GM18511 (cell line): ENCODE data around the gene PTPN23.
"Not testable (repeated sequence)": the region's sequence is repeated elsewhere in the genome, so short reads cannot be mapped to it uniquely, and the experiment has no call there.

Experiments used
- ATAC-seq: cut with Tn5 transposase; IDR thresholded peaks from one replicate; pipeline ENCODE4 v1.9.1; 2021; ENCODE audit warnings: mild to moderate bottlenecking, moderate library complexity; ENCODE audit not compliant: unreplicated experiment

PTPN23 gene

GRCh38 chr3:47380601-47381316 is at the start of gene PTPN23:
Gene PTPN23 (plus strand): TSS chr3:47381021. CDS start chr3:47381097, 76 bp downstream.
- ATAC-seq: peak; percentile 84

GRCh38 chr3:47333907-47334306 is 46.9 kb upstream of the PTPN23 start:
- no peak for ATAC-seq

DNA sequence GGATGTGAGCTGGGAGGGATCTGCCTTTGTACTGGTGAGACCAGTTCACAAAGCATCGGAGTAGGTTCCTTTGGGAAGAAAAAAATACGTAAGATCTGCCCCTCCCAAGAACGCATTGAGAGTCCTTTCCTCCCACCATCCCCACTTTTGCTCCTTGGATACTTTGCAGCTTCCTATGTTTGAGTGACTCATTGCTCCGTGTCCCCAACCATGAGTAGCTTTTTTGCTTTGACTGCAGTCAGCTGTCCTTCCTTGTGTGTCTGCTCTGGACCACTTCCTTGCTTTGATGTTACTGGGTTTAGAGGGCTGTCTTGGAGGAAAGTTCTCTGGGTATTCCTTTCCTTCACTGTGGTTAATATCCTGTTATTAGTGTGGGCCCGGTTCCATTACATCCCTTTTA is 43.2 kb upstream of the PTPN23 start:
- no peak for ATAC-seq

GRCh38 chr3:47339951-47340350 is 40.9 kb upstream of the PTPN23 start:
- ATAC-seq: no peak

GRCh38 chr3:47340866-47341265 is 40.0 kb upstream of the PTPN23 start:
- ATAC-seq: no peak

GRCh38 chr3:47342151-47342550 is 38.7 kb upstream of the PTPN23 start:
- ATAC-seq: no peak

DNA sequence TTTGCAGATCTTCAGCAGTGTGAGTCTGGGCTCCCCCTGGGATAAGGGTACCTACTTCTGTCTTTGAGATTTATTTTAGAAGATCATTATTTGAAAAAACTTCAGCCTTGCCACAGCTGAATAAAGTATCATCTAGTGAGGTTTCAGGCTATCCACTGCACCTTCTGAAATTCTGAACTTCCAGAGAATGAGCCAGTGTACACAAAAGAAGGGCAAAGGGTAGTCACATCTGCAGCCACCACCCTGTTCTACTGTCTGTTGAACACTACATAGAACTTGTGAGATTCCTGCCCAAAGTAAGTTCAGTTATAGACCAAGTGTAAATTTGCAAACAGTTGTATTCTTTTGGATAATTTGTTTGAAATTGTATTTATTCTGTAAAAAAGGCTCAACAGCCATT is 38.0 kb upstream of the PTPN23 start:
- no peak for ATAC-seq

- ATAC-seq: no peak
These were observed 37.3 kb upstream of the PTPN23 start for GRCh38 chr3:47343471-47343971.

DNA sequence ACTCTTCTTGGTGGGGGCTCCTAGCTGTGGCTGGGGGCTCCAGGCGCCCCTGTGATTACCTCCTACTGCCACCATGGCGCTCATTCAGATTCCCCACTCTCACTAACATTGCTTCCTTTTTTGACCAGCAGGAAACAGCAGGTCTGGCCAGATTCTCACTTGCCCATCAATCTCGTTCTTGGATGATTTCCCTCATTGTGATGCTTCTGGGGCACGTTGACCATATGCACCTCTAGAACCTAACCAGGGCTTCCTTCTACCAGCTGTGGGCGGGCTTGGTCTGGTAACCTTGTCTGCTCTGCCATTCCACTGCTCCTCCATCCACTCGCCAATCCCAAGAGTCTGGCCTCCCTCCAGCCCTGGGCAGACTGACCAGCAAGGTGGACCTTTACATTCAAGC is 35.9 kb upstream of the PTPN23 start:
- no peak for ATAC-seq

GRCh38 chr3:47347217-47347801 is 33.5 kb upstream of the PTPN23 start:
- ATAC-seq: peak; percentile 84

GRCh38 chr3:47348411-47349154 is 32.2 kb upstream of the PTPN23 start:
- no peak for ATAC-seq

- no peak for ATAC-seq
These were observed 25.8 kb upstream of the PTPN23 start for GRCh38 chr3:47355010-47355409.

DNA sequence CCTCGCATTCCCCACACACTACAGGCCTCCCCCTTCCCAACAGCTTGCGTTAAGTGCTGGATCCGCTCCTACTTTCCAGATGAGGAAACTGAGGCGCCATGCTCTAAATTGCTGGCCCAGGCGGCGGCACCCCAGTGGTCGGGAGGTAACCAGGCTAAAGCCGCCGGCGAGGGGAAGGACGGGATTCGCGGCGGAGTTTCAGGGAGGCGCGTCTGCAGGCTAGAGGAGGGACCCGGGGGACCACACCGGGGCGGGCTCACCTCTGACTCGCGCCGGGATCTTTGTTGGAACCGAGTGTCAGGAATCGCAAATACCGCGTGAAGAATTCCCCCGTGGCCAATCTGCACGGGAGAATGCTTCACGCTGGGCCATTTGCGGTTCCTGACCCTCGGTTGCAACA is 24.6 kb upstream of the PTPN23 start:
- ATAC-seq: no peak

DNA sequence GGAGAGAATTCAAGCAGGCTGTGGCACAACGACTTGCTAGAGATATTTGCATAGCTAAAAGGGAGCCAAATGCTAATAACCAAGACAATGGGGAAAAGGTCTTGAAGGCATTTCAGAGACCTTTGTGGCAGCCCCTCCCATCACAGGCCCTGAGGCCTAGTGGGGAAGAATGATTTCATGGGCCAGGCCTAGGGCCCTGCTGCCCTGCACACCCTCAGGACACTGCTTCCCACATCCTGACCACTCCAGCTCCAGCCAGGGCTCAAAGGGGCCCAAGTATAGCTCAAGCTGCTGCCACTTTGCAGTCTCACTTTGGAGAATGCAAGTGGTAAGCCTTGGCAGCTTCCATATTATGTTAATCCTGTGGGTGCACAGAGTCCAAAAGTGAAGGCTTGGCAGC is 21.5 kb upstream of the PTPN23 start:
- no peak for ATAC-seq

- ATAC-seq: not testable (repeated sequence)
These were observed 20.7 kb upstream of the PTPN23 start for GRCh38 chr3:47360110-47360517.

- ATAC-seq: no peak
These were observed 18.1 kb upstream of the PTPN23 start for GRCh38 chr3:47362701-47363100.

GRCh38 chr3:47365213-47366153 is 15.3 kb upstream of the PTPN23 start:
- no peak for ATAC-seq

GRCh38 chr3:47366833-47367232 is 14.0 kb upstream of the PTPN23 start:
- no peak for ATAC-seq

DNA sequence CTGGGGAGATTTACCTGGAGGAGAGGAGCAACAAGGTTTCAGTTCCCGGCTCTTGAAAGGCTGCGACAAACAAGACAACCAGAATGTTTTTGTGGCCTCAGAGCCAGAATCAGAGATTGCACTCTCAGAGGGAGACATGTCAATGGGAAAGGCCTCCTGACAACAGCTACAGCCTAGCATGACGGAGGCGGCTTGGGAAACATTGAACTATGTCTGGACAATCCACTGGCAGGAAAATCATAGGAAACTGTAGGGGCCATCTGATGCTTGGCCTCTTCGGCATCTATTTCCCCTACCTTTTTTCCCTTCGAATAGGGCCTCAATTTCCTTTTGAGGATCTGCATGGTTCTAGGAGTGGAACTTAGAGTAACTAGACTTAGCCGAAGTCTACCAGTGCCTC is 13.2 kb upstream of the PTPN23 start:
- ATAC-seq: no peak

- not testable (repeated sequence) for ATAC-seq
These were observed 10.8 kb upstream of the PTPN23 start for GRCh38 chr3:47370020-47370419.
